ENCODE measurements around the gene GLRX3.

GLRX3 gene

GRCh38 chr10:130190055-130190736, 54.0 kb downstream of the GLRX3 start:
- H3K4me1 ChIP-seq (ENCODE audit: control insufficient read depth, insufficient read depth, low read length) = peaks cover 3% of the 10 kb centered on the region; the same call in 1 of the 2 replicates
- CTCF ChIA-PET = interaction anchor here (0.6 to 1.8 kb wide), 10 partner anchors 13 to 1685 kb away, joined by 3 to 10 read pairs (median 3); no protein-coding TSS in a partner anchor
- H3K27ac ChIP-seq (ENCODE audit: extremely low read depth, low read depth, low read length) = peak overlapping the region; percentile 64; the same call in 1 of the 2 replicates
- H3K4me3 ChIP-seq (ENCODE audit: low read depth, low read length) = peak overlapping the region; percentile 35
- H3K36me3 ChIP-seq (ENCODE audit: control insufficient read depth in 2 of 2, insufficient read depth in 1 of 2, low read length in 2 of 2) = peaks cover 0 to 28% of the 10 kb centered on the region in 2 experiments; a peak in 1 of 3 replicates
- POLR2A ChIA-PET = no interaction called here
- H3K9me3 ChIP-seq (ENCODE audit: control insufficient read depth, insufficient read depth, low read depth, low read length) = no peaks in the 10 kb centered on the region
- TF ChIP-seq, protein P1, sequence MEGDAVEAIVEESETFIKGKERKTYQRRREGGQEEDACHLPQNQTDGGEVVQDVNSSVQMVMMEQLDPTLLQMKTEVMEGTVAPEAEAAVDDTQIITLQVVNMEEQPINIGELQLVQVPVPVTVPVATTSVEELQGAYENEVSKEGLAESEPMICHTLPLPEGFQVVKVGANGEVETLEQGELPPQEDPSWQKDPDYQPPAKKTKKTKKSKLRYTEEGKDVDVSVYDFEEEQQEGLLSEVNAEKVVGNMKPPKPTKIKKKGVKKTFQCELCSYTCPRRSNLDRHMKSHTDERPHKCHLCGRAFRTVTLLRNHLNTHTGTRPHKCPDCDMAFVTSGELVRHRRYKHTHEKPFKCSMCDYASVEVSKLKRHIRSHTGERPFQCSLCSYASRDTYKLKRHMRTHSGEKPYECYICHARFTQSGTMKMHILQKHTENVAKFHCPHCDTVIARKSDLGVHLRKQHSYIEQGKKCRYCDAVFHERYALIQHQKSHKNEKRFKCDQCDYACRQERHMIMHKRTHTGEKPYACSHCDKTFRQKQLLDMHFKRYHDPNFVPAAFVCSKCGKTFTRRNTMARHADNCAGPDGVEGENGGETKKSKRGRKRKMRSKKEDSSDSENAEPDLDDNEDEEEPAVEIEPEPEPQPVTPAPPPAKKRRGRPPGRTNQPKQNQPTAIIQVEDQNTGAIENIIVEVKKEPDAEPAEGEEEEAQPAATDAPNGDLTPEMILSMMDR (tag by site-specific recombination; IDR thresholded peaks at IDR 0.05) = peak; percentile 98
- TF ChIP-seq ZNF600 (tag by site-specific recombination; IDR thresholded peaks at IDR 0.05) (no peak), ZSCAN30 (tag by site-specific recombination; IDR thresholded peaks at IDR 0.05) (peak; percentile 88), ZNF629 (tag by site-specific recombination; IDR thresholded peaks at IDR 0.05) (0 out of 2 replicates have a peak, but pooled peaks have one; percentile 14), ZNF423 (tag by site-specific recombination; IDR thresholded peaks at IDR 0.05) (no peak), TRIM28 (IDR thresholded peaks at IDR 0.05; ENCODE audit: borderline replicate concordance, low read length) (no peak; the same call in 1 of the 2 replicates), ZNF660 (tag by site-specific recombination; IDR thresholded peaks at IDR 0.05) (peak; percentile 82), ZNF639 (tag by site-specific recombination; IDR thresholded peaks at IDR 0.05) (no peak), ZNF133 (tag by site-specific recombination; IDR thresholded peaks at IDR 0.05) (no peak), ZNF701 (tag by site-specific recombination; IDR thresholded peaks at IDR 0.05) (no peak), ZBTB44 (tag by site-specific recombination; IDR thresholded peaks at IDR 0.05) (0 out of 2 replicates have a peak, but pooled peaks have one; percentile 28), ZBTB8A (tag by site-specific recombination; IDR thresholded peaks at IDR 0.05) (peak; percentile 44), ZNF654 (tag by site-specific recombination; IDR thresholded peaks at IDR 0.05; ENCODE audit: low read depth) (peak; percentile 45), HIC1 (tag by site-specific recombination; IDR thresholded peaks at IDR 0.05) (no peak), ZNF561 (tag by site-specific recombination; IDR thresholded peaks at IDR 0.05; ENCODE audit: borderline replicate concordance) (peak; percentile 80; the same call in 1 of the 2 replicates), GLIS2 (tag by site-specific recombination; IDR thresholded peaks at IDR 0.05) (no peak), ZNF266 (tag by site-specific recombination; IDR thresholded peaks at IDR 0.05; ENCODE audit: low read depth) (no peak), ZNF2 (tag by site-specific recombination; IDR thresholded peaks at IDR 0.05) (peak; percentile 94), ZNF391 (tag by site-specific recombination; IDR thresholded peaks at IDR 0.05; ENCODE audit: borderline replicate concordance, low read depth) (peak; percentile 41; the same call in 1 of the 2 replicates), GLIS1 (tag by site-specific recombination; IDR thresholded peaks at IDR 0.05) (peak; percentile 8; the same call in 1 of the 2 replicates), ZNF449 (tag by site-specific recombination; IDR thresholded peaks at IDR 0.05) (peak; percentile 71; the same call in 1 of the 2 replicates), KLF1 (tag by site-specific recombination; IDR thresholded peaks at IDR 0.05) (peak; percentile 15; the same call in 1 of the 2 replicates), ZFHX2 (tag by site-specific recombination; conservative IDR thresholded peaks at IDR 0.05) (0 out of 2 replicates have a peak, but pooled peaks have one; percentile 11)
- TF ChIP-seq, protein P2, sequence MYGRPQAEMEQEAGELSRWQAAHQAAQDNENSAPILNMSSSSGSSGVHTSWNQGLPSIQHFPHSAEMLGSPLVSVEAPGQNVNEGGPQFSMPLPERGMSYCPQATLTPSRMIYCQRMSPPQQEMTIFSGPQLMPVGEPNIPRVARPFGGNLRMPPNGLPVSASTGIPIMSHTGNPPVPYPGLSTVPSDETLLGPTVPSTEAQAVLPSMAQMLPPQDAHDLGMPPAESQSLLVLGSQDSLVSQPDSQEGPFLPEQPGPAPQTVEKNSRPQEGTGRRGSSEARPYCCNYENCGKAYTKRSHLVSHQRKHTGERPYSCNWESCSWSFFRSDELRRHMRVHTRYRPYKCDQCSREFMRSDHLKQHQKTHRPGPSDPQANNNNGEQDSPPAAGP (tag by site-specific recombination; IDR thresholded peaks at IDR 0.05) = peak; percentile 38; the same call in 1 of the 2 replicates
- TF ChIP-seq, protein P3, sequence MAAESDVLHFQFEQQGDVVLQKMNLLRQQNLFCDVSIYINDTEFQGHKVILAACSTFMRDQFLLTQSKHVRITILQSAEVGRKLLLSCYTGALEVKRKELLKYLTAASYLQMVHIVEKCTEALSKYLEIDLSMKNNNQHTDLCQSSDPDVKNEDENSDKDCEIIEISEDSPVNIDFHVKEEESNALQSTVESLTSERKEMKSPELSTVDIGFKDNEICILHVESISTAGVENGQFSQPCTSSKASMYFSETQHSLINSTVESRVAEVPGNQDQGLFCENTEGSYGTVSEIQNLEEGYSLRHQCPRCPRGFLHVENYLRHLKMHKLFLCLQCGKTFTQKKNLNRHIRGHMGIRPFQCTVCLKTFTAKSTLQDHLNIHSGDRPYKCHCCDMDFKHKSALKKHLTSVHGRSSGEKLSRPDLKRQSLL (tag by site-specific recombination; IDR thresholded peaks at IDR 0.05) = 0 out of 2 replicates have a peak, but pooled peaks have one; percentile 36
